DMS79 treated with DMSO at 0.1 percent for 48 hours (cell line): ENCODE results near the gene PI4KB.
A peak's percentile ranks its signal among the peaks of the same experiment; 100 is the strongest.

ENCODE experiments used
- DNase-seq: peaks from one replicate; lab custom pipeline; 2025; lab: John Stamatoyannopoulos, UW

Gene PI4KB

DNA sequence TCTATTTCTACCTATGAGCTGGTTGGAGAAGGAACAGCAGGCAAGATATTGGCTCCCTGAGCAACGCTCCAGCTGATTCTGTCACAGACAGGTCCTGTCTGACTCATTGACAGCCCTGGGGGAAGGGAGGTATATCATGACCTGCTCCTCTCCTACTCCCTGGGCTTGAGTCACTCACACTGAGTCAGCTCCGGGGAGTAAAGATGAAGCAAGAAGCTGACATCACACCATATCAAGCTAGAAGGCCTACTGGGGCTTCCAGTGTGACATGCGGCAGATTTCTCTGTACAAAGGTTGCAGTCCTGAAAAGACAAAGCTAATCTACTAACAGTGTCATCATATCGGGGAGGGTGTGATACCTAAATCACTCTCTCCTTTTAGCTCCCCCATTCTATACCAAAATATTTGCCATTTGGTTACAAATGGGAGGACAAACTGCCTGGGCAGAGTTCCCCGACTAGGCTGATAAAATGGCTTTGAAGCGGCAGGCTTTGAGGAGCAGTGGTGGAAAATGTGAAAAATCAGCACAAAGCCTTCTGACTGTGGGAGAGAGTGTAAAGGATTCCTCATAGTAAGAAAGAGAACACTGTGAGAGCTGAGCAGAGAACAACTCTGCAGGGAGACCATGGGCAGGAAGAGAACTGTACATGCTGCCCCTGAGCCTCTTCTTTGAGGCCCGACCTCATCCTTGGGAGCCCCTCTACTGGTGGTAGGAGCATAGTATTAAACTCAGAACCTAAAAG lies 15.5 kb downstream of the PI4KB start:
- DNase-seq = no peak

- DNase-seq = no peak
These were observed 16.2 kb downstream of the PI4KB start for GRCh38 chr1:151311011-151311410.

- DNase-seq = no peak
These were observed 17.3 kb downstream of the PI4KB start for GRCh38 chr1:151309811-151310323.

GRCh38 chr1:151294742-151295462 lies 32.3 kb downstream of the PI4KB start:
- no peak for DNase-seq

- no peak for DNase-seq
These were observed 34.1 kb downstream of the PI4KB start for GRCh38 chr1:151293093-151293492.

DNA sequence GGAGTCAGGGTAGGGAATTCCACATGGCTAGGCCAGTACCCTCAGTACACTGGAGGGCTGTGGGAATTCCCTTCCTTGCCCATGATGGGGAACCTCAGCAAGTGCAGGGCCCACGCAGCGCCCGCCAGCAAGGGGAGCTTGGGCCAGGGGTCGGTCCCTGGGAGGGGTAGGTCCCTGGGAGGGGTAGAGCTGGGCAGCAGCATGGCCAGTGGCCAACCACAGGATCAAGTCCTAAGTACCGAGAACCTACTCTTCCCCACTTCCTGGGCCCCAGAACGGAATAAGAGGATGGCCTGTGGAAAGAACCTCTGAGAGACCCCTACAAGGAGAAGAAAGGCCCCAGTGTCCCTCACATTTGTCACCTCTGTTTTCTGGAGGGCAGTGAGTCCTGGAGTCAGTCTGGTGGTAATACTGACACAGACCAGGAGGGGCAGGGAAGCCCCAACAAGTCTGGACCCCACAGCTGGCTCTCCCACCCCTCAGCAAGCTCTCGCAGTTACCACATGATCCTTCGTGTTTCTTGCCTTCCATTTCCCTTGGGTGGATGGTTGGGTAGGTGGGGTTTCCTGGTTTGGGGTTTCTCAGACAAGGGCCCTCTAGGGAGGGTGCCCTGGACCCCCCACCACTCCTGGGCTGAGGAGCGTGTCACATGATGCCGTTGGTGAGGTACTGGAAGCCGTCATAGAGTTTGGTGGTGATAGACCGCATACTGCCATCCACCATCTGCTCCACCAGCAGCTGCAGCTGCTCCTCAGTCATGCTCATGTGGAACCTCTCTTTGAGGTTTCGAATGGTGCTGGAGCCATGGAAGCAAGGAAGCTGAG lies 34.8 kb downstream of the PI4KB start:
- DNase-seq = no peak

DNA sequence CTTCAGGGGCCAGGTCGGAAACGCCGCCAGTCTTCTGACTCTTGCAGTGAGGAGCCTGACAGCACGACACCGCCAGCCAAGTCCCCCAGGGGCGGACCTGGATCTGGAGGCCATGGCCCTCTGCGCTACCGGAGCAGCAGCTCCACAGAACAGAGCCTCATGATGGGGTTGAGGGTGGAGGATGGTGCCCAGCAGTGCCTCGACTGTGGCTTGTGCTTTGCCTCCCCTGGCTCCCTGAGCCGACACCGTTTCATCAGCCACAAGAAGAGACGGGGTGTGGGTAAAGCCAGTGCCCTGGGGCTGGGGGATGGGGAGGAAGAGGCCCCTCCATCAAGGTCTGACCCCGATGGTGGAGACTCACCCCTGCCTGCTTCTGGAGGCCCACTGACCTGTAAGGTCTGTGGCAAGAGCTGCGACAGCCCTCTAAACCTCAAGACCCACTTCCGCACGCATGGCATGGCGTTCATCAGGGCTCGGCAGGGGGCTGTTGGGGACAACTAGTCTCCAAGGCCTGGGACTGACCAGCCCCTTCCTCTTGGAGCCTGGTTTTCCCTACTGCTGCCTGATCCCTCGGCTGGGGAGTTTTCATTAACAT lies 36.4 kb downstream of the PI4KB start:
- DNase-seq = no peak

GRCh38 chr1:151289991-151290708 lies 37.1 kb downstream of the PI4KB start:
- DNase-seq = no peak

DNA sequence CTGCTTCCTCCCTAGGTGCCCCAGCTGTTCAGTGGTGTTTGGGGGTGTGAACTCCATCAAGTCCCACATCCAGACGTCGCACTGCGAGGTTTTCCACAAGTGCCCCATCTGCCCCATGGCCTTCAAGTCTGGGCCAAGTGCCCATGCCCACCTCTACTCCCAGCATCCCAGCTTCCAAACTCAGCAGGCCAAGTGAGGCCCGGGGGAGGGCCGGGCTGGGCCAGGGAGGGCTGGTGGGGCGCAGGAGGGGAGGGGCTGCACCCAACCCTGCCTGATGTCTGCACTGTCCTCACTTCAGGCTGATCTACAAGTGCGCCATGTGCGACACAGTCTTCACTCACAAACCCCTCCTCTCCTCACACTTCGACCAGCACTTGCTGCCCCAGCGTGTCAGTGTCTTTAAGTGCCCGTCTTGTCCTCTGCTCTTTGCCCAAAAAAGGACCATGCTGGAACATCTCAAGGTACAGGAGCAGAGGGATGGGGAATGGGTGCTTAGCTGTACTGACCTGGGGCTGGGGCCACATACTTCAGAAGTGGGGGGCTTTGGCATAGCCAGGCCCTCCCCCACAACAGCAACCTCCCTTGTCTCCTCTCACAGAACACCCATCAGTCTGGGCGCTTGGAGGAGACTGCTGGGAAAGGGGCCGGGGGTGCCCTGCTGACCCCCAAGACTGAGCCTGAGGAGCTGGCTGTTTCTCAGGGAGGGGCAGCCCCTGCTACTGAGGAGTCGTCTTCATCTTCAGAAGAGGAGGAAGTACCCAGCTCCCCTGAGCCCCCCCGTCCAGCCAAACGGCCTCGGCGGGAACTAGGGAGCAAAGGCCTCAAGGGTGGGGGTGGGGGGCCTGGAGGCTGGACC lies 37.9 kb downstream of the PI4KB start:
- DNase-seq = no peak

- DNase-seq = no peak
These were observed 38.7 kb downstream of the PI4KB start for GRCh38 chr1:151288502-151288901.

GRCh38 chr1:151287767-151288500 lies 39.3 kb downstream of the PI4KB start:
- DNase-seq = no peak

GRCh38 chr1:151287341-151287699 lies 39.9 kb downstream of the PI4KB start:
- DNase-seq = no peak

DNA sequence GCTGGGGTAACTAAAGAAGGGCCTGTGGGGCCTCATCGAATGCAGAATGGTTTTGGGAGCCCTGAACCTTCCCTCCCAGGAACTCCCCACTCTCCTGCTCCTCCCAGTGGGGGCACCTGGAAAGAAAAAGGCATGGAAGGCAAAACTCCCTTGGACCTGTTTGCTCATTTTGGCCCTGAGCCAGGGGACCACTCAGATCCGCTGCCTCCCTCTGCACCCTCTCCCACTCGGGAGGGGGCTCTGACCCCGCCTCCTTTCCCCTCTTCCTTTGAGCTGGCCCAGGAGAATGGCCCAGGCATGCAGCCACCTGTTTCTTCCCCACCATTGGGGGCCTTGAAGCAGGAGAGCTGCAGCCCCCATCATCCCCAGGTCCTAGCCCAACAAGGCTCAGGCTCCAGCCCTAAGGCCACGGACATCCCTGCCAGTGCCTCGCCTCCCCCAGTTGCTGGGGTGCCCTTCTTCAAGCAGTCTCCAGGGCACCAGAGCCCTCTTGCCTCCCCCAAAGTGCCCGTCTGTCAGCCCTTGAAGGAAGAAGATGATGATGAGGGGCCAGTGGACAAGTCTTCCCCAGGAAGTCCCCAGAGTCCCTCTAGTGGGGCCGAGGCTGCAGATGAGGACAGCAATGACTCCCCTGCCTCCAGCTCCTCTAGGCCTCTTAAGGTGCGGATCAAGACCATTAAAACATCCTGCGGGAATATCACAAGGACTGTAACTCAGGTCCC lies 40.4 kb downstream of the PI4KB start:
- no peak for DNase-seq

GRCh38 chr1:151284013-151284577 lies 43.1 kb downstream of the PI4KB start:
- DNase-seq = no peak

- DNase-seq = peak; percentile 23
These were observed 44.1 kb downstream of the PI4KB start for GRCh38 chr1:151282883-151283725.

DNA sequence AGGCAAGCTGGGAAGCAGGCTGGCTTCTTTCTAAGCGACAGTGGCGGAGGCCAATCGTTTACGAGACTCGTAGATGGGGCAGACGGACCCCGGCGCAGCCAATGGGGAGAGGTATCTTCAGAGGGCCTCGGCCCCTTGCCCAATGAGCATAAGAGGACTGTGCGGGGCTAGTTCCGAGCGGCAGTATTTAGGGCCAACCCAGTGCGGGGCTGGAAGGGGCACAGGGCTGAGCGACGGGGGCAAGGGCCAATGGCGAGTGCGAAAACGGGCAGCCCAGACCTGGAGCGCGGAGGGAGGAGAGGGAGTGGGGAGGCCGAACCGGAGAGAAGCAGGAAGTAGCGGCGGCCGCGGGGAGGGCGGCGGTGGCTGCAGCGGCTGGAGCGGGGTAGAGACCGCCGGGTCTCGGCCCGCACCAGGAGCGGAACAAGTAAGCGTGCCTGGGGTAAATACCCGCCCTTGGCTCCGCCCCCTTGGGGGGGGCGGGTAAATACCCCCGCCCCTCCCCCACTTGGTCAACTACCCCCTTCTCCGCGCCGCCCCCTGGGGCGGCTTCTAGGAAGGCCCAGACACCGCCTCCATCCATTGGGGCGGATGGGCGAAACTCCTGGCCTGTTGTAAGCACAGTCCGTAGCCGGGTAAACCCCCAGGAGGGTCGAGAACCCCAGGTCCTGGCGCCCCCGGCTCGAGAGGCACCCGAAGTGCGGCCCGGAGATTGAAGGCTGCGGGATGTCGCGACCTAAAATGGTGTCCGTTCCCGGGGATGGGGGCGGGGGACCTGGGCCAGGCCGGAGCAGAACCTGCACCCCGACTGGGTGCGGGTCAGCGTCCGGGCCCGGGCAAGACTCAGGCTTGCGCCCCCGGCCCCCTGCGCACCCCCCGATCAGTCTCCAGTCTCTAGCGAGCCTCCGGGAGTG lies 45.0 kb downstream of the PI4KB start, which contains the start of gene ZNF687:
TSS of gene ZNF687 (plus strand) at position 331 of the 914 bp plus-strand sequence. CDS start 3,993 bp downstream, outside the sequence.
- DNase-seq = peak; percentile 97
